Left lung (tissue), 10 donors: ENCODE data around the gene R3HDM4. TPM values are rescaled to one million over a fixed set of nuclear protein-coding genes. Genes with fewer than 3 reads are reported as not detected.

Experiments
- ATAC-seq: fragments of 200-7000 bp; cut with Tn5 transposase; one replicate; pipeline ENCODE4 v1.9.1; 2020; ENCODE audit warnings: moderate library complexity
- DNase-seq, 4 donors: peaks; one replicate each; pipeline ENCODE4 v3.0.0-alpha.2; 2013 to 2020
- H3K27ac ChIP-seq, 2 donors: fragments of 200-600 bp; sonication (generic) in 1 of 2; one replicate each; pipeline versions ENCODE4 v1.5.0 to v1.8.0; 2020 to 2021
- H3K27me3 ChIP-seq, 2 donors: fragments of 200-600 bp; sonication (generic) in 1 of 2; one replicate each; pipeline versions ENCODE4 v1.5.0 to v1.8.0; 2020 to 2021
- H3K36me3 ChIP-seq, 2 donors: fragments of 200-600 bp; sonication (generic) in 1 of 2; one replicate each; pipeline versions ENCODE4 v1.5.0 to v1.8.0; 2020 to 2021
- H3K4me1 ChIP-seq, 2 donors: fragments of 200-600 bp; one replicate each; pipeline ENCODE4 v1.8.0; 2021
- H3K4me3 ChIP-seq, 2 donors: fragments of 200-600 bp; sonication (generic) in 1 of 2; one replicate each; pipeline versions ENCODE4 v1.5.0 to v1.8.0; 2020 to 2021; ENCODE audit warnings: mild to moderate bottlenecking in 1 of 2
- H3K9me3 ChIP-seq, 2 donors: fragments of 200-600 bp; sonication (generic) in 1 of 2; one replicate each; pipeline versions ENCODE4 v1.5.0 to v1.8.0; 2020 to 2021
- intact Hi-C, 2 donors: fragments of 100-400 bp; cut with DNase I; formaldehyde crosslinking; loops; one replicate each; pipeline versions ENCODE4 v1.11.2 to v1.14.2; 2022
- polyA plus RNA-seq, 6 donors: library from polyadenylated mRNA; unstranded; fragments of 120-200 nt; gene quantifications; one replicate each; pipeline ENCODE4 v1.2.1, GENCODE V29; 2013; ENCODE audit not compliant: insufficient read length in 6 of 6
- total RNA-seq, 2 donors: library from RNA; stranded (reverse); fragmentation: NEBNext Ultra II Directional; extraction: Animal tissue kit (Norgen Biotek cat#: 25700); gene quantifications; one replicate each; pipeline ENCODE4 v1.2.1, GENCODE V29; 2021
- TF ChIP-seq, protein P1 (sequence below), 2 donors: fragments of 200-600 bp; sonication (generic) in 1 of 2; IDR thresholded peaks; one replicate each; pipeline versions ENCODE4 v1.5.0 to v1.8.0; 2021; ENCODE audit warnings: antibody characterized with exemption in 2 of 2
- donor health status: DM: no; HTN: yes; CAD: no.
- donor health status: DM: no; HTN: no; CAD: no.

R3HDM4 gene
- total and polyA plus RNA-seq, 8 donors = 28.8 to 66.3 (median 39.0) TPM

DNA sequence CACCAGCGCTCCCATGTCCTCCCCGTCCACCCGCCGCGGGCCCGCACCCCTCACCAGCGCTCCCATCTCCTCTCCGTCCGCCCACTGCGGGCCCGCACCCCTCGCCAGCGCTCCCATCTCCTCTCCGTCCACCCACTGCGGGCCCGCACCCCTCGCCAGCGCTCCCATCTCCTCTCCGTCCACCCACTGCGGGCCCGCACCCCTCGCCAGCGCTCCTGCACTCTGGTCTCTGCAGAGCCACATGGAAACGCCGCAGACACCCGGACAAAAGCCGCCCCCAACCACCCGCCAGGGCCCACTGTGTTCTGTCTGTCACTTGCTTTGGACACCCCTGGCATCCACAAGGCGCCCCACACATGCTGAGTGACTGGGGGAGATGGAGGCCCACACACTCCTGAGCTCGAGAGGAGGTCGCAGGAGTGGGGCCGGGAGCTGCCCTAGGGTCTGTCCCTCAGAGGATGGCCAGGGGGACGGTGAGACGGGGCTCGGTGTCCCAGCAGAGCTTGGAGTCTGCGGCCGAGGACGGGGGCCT lies 46.2 kb downstream of the R3HDM4 start:
- H3K4me3 ChIP-seq = no peak overlapping the region
- no peak for ATAC-seq
- intact Hi-C loops = no loop called here
- H3K9me3 ChIP-seq = no peaks in the 10 kb centered on the region
- no peak overlapping the region for H3K27ac ChIP-seq
- no peaks in the 10 kb centered on the region for H3K27me3 ChIP-seq
- peaks cover 0 to 42% of the 10 kb centered on the region in 2 donors for H3K36me3 ChIP-seq
- no peak for DNase-seq
- peaks cover 0 to 39% of the 10 kb centered on the region in 2 donors for H3K4me1 ChIP-seq
- TF ChIP-seq, protein P1, sequence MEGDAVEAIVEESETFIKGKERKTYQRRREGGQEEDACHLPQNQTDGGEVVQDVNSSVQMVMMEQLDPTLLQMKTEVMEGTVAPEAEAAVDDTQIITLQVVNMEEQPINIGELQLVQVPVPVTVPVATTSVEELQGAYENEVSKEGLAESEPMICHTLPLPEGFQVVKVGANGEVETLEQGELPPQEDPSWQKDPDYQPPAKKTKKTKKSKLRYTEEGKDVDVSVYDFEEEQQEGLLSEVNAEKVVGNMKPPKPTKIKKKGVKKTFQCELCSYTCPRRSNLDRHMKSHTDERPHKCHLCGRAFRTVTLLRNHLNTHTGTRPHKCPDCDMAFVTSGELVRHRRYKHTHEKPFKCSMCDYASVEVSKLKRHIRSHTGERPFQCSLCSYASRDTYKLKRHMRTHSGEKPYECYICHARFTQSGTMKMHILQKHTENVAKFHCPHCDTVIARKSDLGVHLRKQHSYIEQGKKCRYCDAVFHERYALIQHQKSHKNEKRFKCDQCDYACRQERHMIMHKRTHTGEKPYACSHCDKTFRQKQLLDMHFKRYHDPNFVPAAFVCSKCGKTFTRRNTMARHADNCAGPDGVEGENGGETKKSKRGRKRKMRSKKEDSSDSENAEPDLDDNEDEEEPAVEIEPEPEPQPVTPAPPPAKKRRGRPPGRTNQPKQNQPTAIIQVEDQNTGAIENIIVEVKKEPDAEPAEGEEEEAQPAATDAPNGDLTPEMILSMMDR (IDR thresholded peaks at IDR 0.05) = no peak

DNA sequence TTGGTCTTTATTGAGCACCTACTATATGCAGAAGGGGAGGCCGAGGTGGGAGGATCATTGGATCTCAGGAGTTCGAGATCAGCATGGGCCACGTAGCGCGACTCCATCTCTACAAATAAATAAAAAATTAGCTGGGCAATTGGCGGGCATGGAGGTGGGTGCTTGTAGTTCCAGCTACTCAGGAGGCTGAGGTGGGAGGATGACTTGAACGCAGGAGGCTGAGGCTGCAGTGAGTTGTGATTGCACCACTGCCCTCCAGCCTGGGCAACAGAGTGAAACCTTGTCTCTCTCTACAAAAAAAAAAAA lies 49.8 kb downstream of the R3HDM4 start:
- Histone ChIP-seq H3K27me3 (peaks cover 0 to 32% of the 10 kb centered on the region in 2 donors), H3K27ac (peak overlapping the region in 1 of 2 donors; percentile 85), H3K9me3 (no peaks in the 10 kb centered on the region), H3K4me3 (peak overlapping the region in 1 of 2 donors; percentile 30), H3K4me1 (peaks cover 0 to 50% of the 10 kb centered on the region in 2 donors), H3K36me3 (peaks cover 0 to 11% of the 10 kb centered on the region in 2 donors)
- intact Hi-C loops = no loop called here
- no peak for ATAC-seq
- TF ChIP-seq, protein P1 (IDR thresholded peaks at IDR 0.05) = no peak
- DNase-seq = no peak

DNA sequence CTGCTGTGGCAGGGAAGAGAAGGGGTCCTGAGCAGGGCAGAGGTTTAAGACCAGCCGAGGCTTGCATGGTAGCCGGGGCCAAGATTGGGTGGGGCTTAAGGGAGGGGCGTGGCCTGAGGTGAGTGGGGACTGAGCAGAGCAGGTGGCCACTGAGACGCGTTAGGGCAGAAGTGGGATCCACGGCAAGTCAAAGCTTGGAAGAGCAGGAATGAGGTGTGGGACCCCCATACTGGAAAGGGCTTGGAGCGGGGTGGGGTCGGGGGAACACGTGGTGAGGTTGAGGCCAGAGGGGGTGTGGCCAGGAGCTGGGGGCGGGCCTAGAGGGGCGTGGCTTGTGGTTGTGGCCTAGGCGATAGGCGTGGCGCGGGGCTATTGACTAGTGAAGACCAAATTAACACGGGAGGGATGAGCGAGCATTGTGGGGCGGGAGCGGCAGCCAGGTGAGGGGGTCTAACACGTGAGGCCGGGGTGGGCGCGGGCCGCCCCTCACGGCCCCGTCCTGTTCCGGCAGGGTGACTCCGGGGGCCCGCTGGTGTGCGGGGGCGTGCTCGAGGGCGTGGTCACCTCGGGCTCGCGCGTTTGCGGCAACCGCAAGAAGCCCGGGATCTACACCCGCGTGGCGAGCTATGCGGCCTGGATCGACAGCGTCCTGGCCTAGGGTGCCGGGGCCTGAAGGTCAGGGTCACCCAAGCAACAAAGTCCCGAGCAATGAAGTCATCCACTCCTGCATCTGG lies 50.3 kb downstream of the R3HDM4 start:
- TF ChIP-seq, protein P1 (IDR thresholded peaks at IDR 0.05) = no peak
- DNase-seq = peak in 2 of 4 donors; percentile 74 to 89
- peaks cover 0 to 50% of the 10 kb centered on the region in 2 donors for H3K4me1 ChIP-seq
- H3K9me3 ChIP-seq = no peaks in the 10 kb centered on the region
- peak; percentile 35 for ATAC-seq
- intact Hi-C loops = no loop called here
- H3K4me3 ChIP-seq = peak overlapping the region in 1 of 2 donors; percentile 30
- no peak overlapping the region for H3K27ac ChIP-seq
- H3K27me3 ChIP-seq = peaks cover 0 to 37% of the 10 kb centered on the region in 2 donors
- H3K36me3 ChIP-seq = peaks cover 0 to 6% of the 10 kb centered on the region in 2 donors

DNA sequence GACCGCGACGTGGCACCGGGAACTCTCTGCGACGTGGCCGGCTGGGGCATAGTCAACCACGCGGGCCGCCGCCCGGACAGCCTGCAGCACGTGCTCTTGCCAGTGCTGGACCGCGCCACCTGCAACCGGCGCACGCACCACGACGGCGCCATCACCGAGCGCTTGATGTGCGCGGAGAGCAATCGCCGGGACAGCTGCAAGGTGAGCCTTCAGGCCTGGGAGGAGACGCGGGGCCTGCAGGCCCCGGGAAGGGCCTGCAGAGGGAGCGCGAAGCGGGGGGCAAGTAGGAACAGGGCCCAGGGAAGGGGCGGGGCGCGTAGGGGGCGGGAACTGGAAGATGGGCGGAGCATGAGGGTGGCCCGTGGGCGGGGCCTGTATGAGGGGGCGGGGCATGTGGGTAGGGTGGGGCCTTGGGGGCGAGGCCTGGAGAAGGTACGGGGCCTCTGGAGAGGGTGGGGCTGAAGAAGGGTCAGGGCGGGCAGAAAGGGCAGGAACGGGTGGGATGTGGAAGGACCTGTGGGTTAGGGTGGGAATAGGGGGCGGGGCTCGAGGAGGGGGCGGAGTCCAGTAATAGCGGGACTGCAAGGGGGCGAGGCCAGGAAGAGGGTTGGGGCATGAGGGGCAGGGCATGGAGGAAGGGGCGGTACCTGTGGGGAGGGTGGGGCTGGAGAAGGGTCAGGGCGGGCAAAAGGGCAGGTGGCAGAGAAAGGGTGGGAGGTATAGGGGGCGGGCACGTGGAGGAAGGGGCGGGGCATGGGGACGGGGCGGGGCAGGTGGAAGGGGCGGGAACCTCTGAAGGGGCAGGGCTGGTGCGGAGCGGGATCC lies 51.1 kb downstream of the R3HDM4 start:
- DNase-seq (peak in 1 of 4 donors; percentile 88), ATAC-seq (peak; percentile 53)
- no peaks in the 10 kb centered on the region for H3K36me3 ChIP-seq
- intact Hi-C loops = no loop called here
- peaks cover 0 to 40% of the 10 kb centered on the region in 2 donors for H3K27me3 ChIP-seq
- H3K4me3 ChIP-seq = peak overlapping the region in 1 of 2 donors; percentile 30
- H3K9me3 ChIP-seq = no peaks in the 10 kb centered on the region
- H3K4me1 ChIP-seq = peaks cover 0 to 50% of the 10 kb centered on the region in 2 donors
- TF ChIP-seq, protein P1 (IDR thresholded peaks at IDR 0.05) = no peak
- H3K27ac ChIP-seq = no peak overlapping the region
